ENCODE data around the gene SPDYE4.

DNA sequence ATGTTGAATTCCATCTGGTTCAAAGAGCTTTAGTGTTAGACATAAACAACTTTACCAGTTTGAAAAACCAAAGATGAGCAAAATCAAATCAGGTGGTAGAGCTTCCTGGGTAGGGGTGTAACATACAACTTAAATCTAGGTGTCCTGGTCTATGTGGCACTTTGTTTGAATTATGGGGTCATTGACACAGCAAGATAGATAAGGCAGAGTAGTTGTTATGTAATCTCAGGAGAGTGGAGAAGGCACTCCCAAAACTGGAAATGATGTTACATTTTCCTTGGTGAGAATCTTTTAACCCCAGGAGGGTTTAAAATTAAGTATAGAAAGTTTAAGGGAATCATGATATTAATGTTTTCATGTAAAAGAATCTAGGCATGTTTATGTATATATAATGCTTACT, 45.6 kb downstream of the SPDYE4 start:
- TF ChIP-seq, protein P1, sequence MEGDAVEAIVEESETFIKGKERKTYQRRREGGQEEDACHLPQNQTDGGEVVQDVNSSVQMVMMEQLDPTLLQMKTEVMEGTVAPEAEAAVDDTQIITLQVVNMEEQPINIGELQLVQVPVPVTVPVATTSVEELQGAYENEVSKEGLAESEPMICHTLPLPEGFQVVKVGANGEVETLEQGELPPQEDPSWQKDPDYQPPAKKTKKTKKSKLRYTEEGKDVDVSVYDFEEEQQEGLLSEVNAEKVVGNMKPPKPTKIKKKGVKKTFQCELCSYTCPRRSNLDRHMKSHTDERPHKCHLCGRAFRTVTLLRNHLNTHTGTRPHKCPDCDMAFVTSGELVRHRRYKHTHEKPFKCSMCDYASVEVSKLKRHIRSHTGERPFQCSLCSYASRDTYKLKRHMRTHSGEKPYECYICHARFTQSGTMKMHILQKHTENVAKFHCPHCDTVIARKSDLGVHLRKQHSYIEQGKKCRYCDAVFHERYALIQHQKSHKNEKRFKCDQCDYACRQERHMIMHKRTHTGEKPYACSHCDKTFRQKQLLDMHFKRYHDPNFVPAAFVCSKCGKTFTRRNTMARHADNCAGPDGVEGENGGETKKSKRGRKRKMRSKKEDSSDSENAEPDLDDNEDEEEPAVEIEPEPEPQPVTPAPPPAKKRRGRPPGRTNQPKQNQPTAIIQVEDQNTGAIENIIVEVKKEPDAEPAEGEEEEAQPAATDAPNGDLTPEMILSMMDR (IDR thresholded peaks at IDR 0.05; ENCODE audit: low read depth, low read length) = no peak
- no peak for TF ChIP-seq POLR2A (IDR thresholded peaks at IDR 0.05; ENCODE audit: extremely low read depth, insufficient read length)
- TF ChIP-seq, protein P2, sequence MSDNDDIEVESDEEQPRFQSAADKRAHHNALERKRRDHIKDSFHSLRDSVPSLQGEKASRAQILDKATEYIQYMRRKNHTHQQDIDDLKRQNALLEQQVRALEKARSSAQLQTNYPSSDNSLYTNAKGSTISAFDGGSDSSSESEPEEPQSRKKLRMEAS (IDR thresholded peaks at IDR 0.05; ENCODE audit: low read depth, low read length) = no peak
